Smooth muscle cell (in vitro differentiated cells): ENCODE results near the gene ZC3H14. TPM values are rescaled to one million over a fixed set of nuclear protein-coding genes. Genes with fewer than 3 reads are reported as not detected.

ENCODE experiments used
- DNase-seq: peaks from one replicate; lab custom pipeline; 2025; ENCODE audit not compliant: unreplicated experiment; lab: John Stamatoyannopoulos, UW
- H2AFZ ChIP-seq: fragments of 200-600 bp; sonication (generic); 2 replicates; pipeline ENCODE4 v1.6.0; 2016; ENCODE audit warnings: antibody characterized with exemption, low read depth, mild to moderate bottlenecking
- H3F3A ChIP-seq: fragments of 200-600 bp; sonication (generic); 2 replicates; pipeline ENCODE4 v1.6.0; 2017; ENCODE audit warnings: antibody characterized with exemption, low read depth
- H3K27ac ChIP-seq: fragments of 200-600 bp; sonication (generic); 2 replicates; pipeline ENCODE4 v1.5.1; 2016; ENCODE audit warnings: low read depth, mild to moderate bottlenecking
- H3K27me3 ChIP-seq: fragments of 200-600 bp; sonication (generic); 2 replicates; pipeline ENCODE4 v1.6.1; 2016; ENCODE audit warnings: low read depth, mild to moderate bottlenecking
- H3K36me3 ChIP-seq: fragments of 200-600 bp; sonication (generic); 2 replicates; pipeline ENCODE4 v1.5.1; 2016; ENCODE audit warnings: low read depth
- H3K4me1 ChIP-seq: fragments of 200-600 bp; sonication (generic); 2 replicates; pipeline ENCODE4 v1.5.1; 2016; ENCODE audit warnings: low read depth
- H3K4me2 ChIP-seq: fragments of 200-600 bp; sonication (generic); 2 replicates; pipeline ENCODE4 v1.6.0; 2016; ENCODE audit warnings: mild to moderate bottlenecking
- H3K4me3 ChIP-seq: fragments of 200-600 bp; sonication (generic); 2 replicates; pipeline ENCODE4 v1.5.1; 2016; ENCODE audit warnings: mild to moderate bottlenecking
- H3K79me2 ChIP-seq: fragments of 200-600 bp; sonication (generic); 2 replicates; pipeline ENCODE4 v1.6.0; 2016; ENCODE audit warnings: low read depth, mild to moderate bottlenecking
- H3K9ac ChIP-seq: fragments of 200-600 bp; sonication (generic); 2 replicates; pipeline ENCODE4 v1.6.0; 2016; ENCODE audit warnings: low read depth
- H3K9me3 ChIP-seq: fragments of 200-600 bp; sonication (generic); replicated peaks from 2 replicates; pipeline ENCODE4 v1.5.1; 2016; ENCODE audit warnings: low read depth
- H4K20me1 ChIP-seq: fragments of 200-600 bp; sonication (generic); 2 replicates; pipeline ENCODE4 v1.6.0; 2016; ENCODE audit warnings: low read depth
- WGBS: methylation state at CpG from one replicate; pipeline ENCODE4 v1.1.7; 2016; ENCODE audit warnings: low lambda C conversion rate; 5-methylcytosine and 5-hydroxymethylcytosine counted together
- polyA plus RNA-seq: library from polyadenylated mRNA; unstranded; fragments of >200 nt; fragmentation: Nextera tagmentation; extraction: Ambion mirVana; gene quantifications from 2 replicates; pipeline ENCODE4 v1.2.1, GENCODE V29; 2016
- total RNA-seq: library from RNA; depleted of rRNA; stranded (reverse); fragments of >200 nt; gene quantifications from 2 replicates; pipeline ENCODE4 v1.2.3, GENCODE V29; 2014
- TF ChIP-seq, protein P1 (sequence below): fragments of 200-600 bp; sonication (generic); IDR thresholded peaks from 2 replicates; pipeline ENCODE4 v1.5.1; 2017; ENCODE audit warnings: borderline replicate concordance, mild to moderate bottlenecking, antibody characterized with exemption; ENCODE audit not compliant: insufficient read depth, poor library complexity, severe bottlenecking

Gene ZC3H14
- total and polyA plus RNA-seq, 2 experiments from 2014 or later: 43.0 to 59.1 TPM

DNA sequence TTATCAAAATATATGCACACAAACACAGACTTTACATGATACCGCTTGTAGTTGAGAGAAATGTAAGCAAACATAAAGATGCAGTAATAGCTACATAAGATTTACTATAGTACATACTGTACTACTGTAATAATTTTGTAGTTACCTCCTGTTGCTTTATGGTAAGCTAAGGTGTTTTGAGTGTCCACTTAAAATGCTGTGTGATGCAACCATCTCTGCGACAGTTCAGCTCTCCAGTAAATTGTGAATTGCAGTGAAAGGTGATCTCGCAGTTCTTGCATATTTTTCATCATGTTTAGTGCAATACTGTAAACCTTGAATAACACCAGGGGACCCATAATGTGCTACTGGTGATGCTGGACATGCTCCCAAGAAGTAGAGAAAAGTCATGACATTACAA lies 21.6 kb downstream of the ZC3H14 start:
- Histone ChIP-seq H3K79me2 (no peaks in the 10 kb centered on the region), H2AFZ (no peak overlapping the region), H3K27ac (no peak overlapping the region), H3K36me3 (peaks cover 34% of the 10 kb centered on the region), H4K20me1 (peaks cover 12% of the 10 kb centered on the region), H3K4me1 (no peaks in the 10 kb centered on the region), H3K27me3 (no peaks in the 10 kb centered on the region), H3K4me3 (no peak overlapping the region), H3K9me3 (no peaks in the 10 kb centered on the region), H3K4me2 (no peak overlapping the region), H3K9ac (no peak overlapping the region), H3F3A (no peaks in the 10 kb centered on the region)
- DNase-seq: no peak
- WGBS: 98% methylated on average over 3 of the region's 3 CpGs
- TF ChIP-seq, protein P1, sequence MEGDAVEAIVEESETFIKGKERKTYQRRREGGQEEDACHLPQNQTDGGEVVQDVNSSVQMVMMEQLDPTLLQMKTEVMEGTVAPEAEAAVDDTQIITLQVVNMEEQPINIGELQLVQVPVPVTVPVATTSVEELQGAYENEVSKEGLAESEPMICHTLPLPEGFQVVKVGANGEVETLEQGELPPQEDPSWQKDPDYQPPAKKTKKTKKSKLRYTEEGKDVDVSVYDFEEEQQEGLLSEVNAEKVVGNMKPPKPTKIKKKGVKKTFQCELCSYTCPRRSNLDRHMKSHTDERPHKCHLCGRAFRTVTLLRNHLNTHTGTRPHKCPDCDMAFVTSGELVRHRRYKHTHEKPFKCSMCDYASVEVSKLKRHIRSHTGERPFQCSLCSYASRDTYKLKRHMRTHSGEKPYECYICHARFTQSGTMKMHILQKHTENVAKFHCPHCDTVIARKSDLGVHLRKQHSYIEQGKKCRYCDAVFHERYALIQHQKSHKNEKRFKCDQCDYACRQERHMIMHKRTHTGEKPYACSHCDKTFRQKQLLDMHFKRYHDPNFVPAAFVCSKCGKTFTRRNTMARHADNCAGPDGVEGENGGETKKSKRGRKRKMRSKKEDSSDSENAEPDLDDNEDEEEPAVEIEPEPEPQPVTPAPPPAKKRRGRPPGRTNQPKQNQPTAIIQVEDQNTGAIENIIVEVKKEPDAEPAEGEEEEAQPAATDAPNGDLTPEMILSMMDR: no peak

DNA sequence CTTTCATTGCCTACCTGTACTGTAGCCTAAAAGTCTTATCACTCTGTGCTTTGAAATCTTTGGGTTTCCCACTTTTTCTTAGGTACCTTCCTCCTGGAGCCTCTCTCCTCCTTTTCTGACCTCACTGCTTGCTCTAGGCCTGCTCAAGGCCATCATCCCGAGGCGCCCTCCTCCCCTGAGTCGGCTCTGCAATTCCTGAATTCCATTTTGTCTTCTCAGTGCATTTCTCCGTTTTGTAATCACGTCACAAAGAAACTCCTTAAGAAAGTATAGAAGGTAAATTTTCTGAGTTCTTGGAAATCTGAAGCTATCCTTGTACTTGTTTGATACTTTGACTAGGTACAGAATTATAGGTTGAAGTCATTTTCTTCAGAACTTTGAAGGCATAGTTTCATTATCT lies 25.2 kb downstream of the ZC3H14 start:
- no peaks in the 10 kb centered on the region for H3K27me3 ChIP-seq
- no peak overlapping the region for H3K27ac ChIP-seq
- DNase-seq: no peak
- H3F3A ChIP-seq: no peaks in the 10 kb centered on the region
- H3K4me3 ChIP-seq: no peak overlapping the region
- H3K4me2 ChIP-seq: no peak overlapping the region
- no peaks in the 10 kb centered on the region for H3K79me2 ChIP-seq
- H3K9ac ChIP-seq: no peak overlapping the region
- WGBS: 98% methylated on average over 5 of the region's 5 CpGs
- no peaks in the 10 kb centered on the region for H3K9me3 ChIP-seq
- TF ChIP-seq, protein P1: no peak
- peaks cover 20% of the 10 kb centered on the region for H3K36me3 ChIP-seq
- no peak overlapping the region for H2AFZ ChIP-seq
- no peaks in the 10 kb centered on the region for H3K4me1 ChIP-seq
- peaks cover 9% of the 10 kb centered on the region for H4K20me1 ChIP-seq

DNA sequence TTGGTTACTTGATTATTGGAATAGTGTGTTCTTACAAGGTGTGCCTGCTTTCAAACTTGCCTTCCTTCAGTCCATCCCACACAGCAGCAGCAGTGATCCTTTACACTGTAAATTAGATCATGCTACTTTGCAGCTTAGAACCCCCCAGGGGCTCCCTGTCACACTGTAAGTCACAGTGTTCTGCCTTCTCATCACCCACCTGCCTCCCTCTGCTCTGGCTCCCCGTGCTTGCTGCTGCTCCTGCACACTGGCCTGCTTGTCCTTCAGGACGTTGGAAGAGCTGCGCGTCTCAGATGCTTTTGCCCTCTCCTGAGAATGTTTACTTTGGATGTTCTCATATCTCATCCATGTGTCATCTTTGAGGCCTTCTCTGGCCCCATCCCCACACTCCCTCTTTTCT lies 27.3 kb downstream of the ZC3H14 start:
- Histone ChIP-seq H2AFZ (no peak overlapping the region), H3K36me3 (peaks cover 18% of the 10 kb centered on the region), H3K27ac (no peak overlapping the region), H3K27me3 (no peaks in the 10 kb centered on the region), H3K9me3 (no peaks in the 10 kb centered on the region), H3K4me3 (no peak overlapping the region), H4K20me1 (peaks cover 7% of the 10 kb centered on the region), H3F3A (no peaks in the 10 kb centered on the region), H3K4me1 (no peaks in the 10 kb centered on the region), H3K9ac (no peak overlapping the region), H3K4me2 (no peak overlapping the region), H3K79me2 (no peaks in the 10 kb centered on the region)
- no peak for DNase-seq
- TF ChIP-seq, protein P1: no peak
- 88% methylated on average over 4 of the region's 4 CpGs for WGBS

DNA sequence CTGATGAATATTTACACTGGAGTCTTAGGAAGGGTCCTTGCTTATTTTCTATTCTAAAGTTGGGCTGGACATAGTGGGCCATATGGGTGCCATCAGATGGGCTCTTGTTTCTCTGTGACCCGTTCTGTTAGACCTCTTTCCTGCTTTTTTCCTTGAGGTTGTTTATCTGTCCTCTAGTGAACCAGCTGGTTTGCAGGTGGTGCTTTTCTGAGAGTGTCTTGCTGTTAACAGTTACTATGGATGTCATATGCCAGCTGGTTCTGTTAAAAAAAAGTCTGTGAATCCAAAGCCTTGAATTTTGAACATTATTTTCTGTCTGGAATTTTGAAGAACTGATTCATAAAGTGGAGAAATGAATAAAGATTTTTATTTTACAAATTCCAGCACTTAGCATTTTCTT lies 29.2 kb downstream of the ZC3H14 start:
- Histone ChIP-seq H3K4me1 (no peaks in the 10 kb centered on the region), H3K4me2 (no peak overlapping the region), H3K27ac (no peak overlapping the region), H3K27me3 (no peaks in the 10 kb centered on the region), H3F3A (no peaks in the 10 kb centered on the region), H3K4me3 (no peak overlapping the region), H3K79me2 (no peaks in the 10 kb centered on the region), H3K36me3 (peaks cover 12% of the 10 kb centered on the region), H3K9ac (no peak overlapping the region), H2AFZ (no peak overlapping the region), H4K20me1 (peaks cover 7% of the 10 kb centered on the region), H3K9me3 (no peaks in the 10 kb centered on the region)
- DNase-seq: no peak
- TF ChIP-seq, protein P1: no peak
- 55% methylated on average over 1 of the region's 1 CpG for WGBS
